T-helper 9 cell (primary cell): ENCODE data around the gene DLX1.

Source experiments
- DNase-seq: peaks from one replicate; pipeline ENCODE4 v3.0.0-alpha.2; 2020

Gene DLX1

GRCh38 chr2:172087780-172088244, 2.5 kb downstream of the DLX1 start:
- DNase-seq: no peak

- no peak for DNase-seq
Observed at GRCh38 chr2:172088245-172089004, 3.1 kb downstream of the DLX1 start.

GRCh38 chr2:172089005-172089504, 3.7 kb downstream of the DLX1 start:
- no peak for DNase-seq

GRCh38 chr2:172089633-172090032, 4.3 kb downstream of the DLX1 start:
- no peak for DNase-seq

- no peak for DNase-seq
Observed at GRCh38 chr2:172090044-172090961, 5.0 kb downstream of the DLX1 start.

GRCh38 chr2:172091000-172091641, 5.8 kb downstream of the DLX1 start:
- no peak for DNase-seq

GRCh38 chr2:172091761-172092566, 6.7 kb downstream of the DLX1 start:
- DNase-seq: no peak

GRCh38 chr2:172092716-172093415, 7.6 kb downstream of the DLX1 start:
- DNase-seq: no peak

- DNase-seq: no peak
Observed at GRCh38 chr2:172093416-172094293, 8.3 kb downstream of the DLX1 start.

- DNase-seq: no peak
Observed at GRCh38 chr2:172094294-172095145, 9.2 kb downstream of the DLX1 start.

- DNase-seq: peak; percentile 68
Observed at GRCh38 chr2:172095146-172095904, 10.0 kb downstream of the DLX1 start.

- DNase-seq: no peak
Observed at GRCh38 chr2:172095905-172096625, 10.8 kb downstream of the DLX1 start.

- DNase-seq: no peak
Observed at GRCh38 chr2:172096626-172097547, 11.6 kb downstream of the DLX1 start.

GRCh38 chr2:172097557-172098131, 12.3 kb downstream of the DLX1 start:
- DNase-seq: no peak

- DNase-seq: no peak
Observed at GRCh38 chr2:172098287-172098649, 13.0 kb downstream of the DLX1 start.

- no peak for DNase-seq
Observed at GRCh38 chr2:172098650-172099471, 13.6 kb downstream of the DLX1 start.
